OCI-M1 (cell line): ENCODE data around the gene C16orf87.
A peak's percentile ranks its signal among the peaks of the same experiment; 100 is the strongest.

ENCODE experiments used
- DNase-seq: peaks from one replicate; lab custom pipeline; 2025; lab: John Stamatoyannopoulos, UW

Gene C16orf87

GRCh38 chr16:46843898-46844642, 13.1 kb upstream of the C16orf87 start:
- DNase-seq: no peak

GRCh38 chr16:46842192-46842895, 11.4 kb upstream of the C16orf87 start:
- DNase-seq: no peak

- no peak for DNase-seq
Observed at GRCh38 chr16:46839986-46840443, 9.0 kb upstream of the C16orf87 start.

- no peak for DNase-seq
Observed at GRCh38 chr16:46836534-46837530, 5.9 kb upstream of the C16orf87 start.

- DNase-seq: no peak
Observed at GRCh38 chr16:46833460-46833800, 2.5 kb upstream of the C16orf87 start.

GRCh38 chr16:46832757-46833459, 1.9 kb upstream of the C16orf87 start:
- DNase-seq: no peak

- DNase-seq: peak; percentile 48
Observed at GRCh38 chr16:46830417-46830901, 521 bp downstream of the C16orf87 start.

- no peak for DNase-seq
Observed at GRCh38 chr16:46828943-46829342, 2.0 kb downstream of the C16orf87 start.

- peak; percentile 39 for DNase-seq
Observed at GRCh38 chr16:46828292-46828691, 2.7 kb downstream of the C16orf87 start.

GRCh38 chr16:46826631-46827030, 4.3 kb downstream of the C16orf87 start:
- DNase-seq: peak; percentile 4

GRCh38 chr16:46822270-46822669, 8.7 kb downstream of the C16orf87 start:
- DNase-seq: peak; percentile 1

- no peak for DNase-seq
Observed at GRCh38 chr16:46817961-46818360, 13.0 kb downstream of the C16orf87 start.

- no peak for DNase-seq
Observed at GRCh38 chr16:46814790-46815189, 16.2 kb downstream of the C16orf87 start.

- peak; percentile 0 for DNase-seq
Observed at GRCh38 chr16:46813611-46814010, 17.4 kb downstream of the C16orf87 start.

GRCh38 chr16:46812781-46813540, 18.0 kb downstream of the C16orf87 start:
- no peak for DNase-seq

- no peak for DNase-seq
Observed at GRCh38 chr16:46811682-46812081, 19.3 kb downstream of the C16orf87 start.

GRCh38 chr16:46808997-46809396, 22.0 kb downstream of the C16orf87 start:
- no peak for DNase-seq

GRCh38 chr16:46807336-46807735, 23.6 kb downstream of the C16orf87 start:
- DNase-seq: no peak

- no peak for DNase-seq
Observed at GRCh38 chr16:46803373-46803772, 27.6 kb downstream of the C16orf87 start.

- peak; percentile 17 for DNase-seq
Observed at GRCh38 chr16:46801428-46802049, 29.4 kb downstream of the C16orf87 start.
